Vagina (tissue), 2 donors: ENCODE results near the gene DSCAML1.

Experiments used
- POLR2A ChIP-seq, 2 donors: fragments of 450-650 bp; IDR thresholded peaks; one replicate each; pipeline ENCODE4 v1.6.1; 2017; ENCODE audit warnings: antibody characterized with exemption in 2 of 2, mild to moderate bottlenecking in 2 of 2, moderate library complexity in 2 of 2
- TF ChIP-seq, protein P1 (sequence below), 3 experiments: fragments of 450-650 bp in 2 of 3; fragments of 200-600 bp in 1 of 3; sonication (generic) in 1 of 3; IDR thresholded peaks; one replicate each; pipeline ENCODE4 v1.5.1; 2017 to 2019; ENCODE audit warnings: antibody characterized with exemption in 3 of 3, mild to moderate bottlenecking in 2 of 3, moderate library complexity in 2 of 3

DNA sequence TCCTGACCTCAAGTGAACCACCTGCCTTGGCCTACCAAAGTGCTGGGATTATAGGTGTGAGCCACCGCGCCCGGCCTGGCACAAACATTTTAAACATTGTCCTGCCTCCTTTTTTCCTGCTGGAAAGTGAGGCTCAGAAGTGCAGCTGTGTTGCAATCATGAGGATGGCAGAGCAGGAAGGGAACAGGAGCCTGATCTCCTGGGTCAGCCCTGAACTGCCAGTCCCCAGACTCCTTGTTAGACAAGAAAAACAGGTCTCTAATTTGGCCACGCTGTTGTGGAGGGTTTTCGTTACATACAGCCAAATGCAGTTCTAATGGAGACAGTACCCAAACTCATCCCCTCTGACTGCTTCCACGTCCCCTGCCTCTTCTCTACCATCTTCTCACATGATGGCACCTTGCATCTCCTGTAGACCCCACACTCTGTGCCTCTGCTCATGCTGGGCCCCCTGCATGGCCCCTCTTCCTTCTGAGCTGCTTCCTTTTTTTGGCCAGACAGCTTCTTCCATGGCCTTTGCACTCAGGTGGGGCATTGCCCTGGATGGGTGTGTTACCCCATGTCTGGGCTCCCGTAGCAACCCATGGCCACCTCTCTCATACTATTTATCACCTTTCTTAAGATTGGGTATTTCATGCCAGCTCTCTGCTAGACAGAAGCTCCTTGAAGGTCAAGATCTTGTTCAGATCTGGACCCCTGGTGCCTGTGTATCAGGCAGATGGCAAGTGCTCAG lies 242.2 kb downstream of the DSCAML1 start:
- TF ChIP-seq, protein P1, sequence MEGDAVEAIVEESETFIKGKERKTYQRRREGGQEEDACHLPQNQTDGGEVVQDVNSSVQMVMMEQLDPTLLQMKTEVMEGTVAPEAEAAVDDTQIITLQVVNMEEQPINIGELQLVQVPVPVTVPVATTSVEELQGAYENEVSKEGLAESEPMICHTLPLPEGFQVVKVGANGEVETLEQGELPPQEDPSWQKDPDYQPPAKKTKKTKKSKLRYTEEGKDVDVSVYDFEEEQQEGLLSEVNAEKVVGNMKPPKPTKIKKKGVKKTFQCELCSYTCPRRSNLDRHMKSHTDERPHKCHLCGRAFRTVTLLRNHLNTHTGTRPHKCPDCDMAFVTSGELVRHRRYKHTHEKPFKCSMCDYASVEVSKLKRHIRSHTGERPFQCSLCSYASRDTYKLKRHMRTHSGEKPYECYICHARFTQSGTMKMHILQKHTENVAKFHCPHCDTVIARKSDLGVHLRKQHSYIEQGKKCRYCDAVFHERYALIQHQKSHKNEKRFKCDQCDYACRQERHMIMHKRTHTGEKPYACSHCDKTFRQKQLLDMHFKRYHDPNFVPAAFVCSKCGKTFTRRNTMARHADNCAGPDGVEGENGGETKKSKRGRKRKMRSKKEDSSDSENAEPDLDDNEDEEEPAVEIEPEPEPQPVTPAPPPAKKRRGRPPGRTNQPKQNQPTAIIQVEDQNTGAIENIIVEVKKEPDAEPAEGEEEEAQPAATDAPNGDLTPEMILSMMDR (IDR thresholded peaks at IDR 0.05) = no peak
- TF ChIP-seq POLR2A (IDR thresholded peaks at IDR 0.05) = no peak
